ENCODE data around the gene TNKS1BP1.

DNA sequence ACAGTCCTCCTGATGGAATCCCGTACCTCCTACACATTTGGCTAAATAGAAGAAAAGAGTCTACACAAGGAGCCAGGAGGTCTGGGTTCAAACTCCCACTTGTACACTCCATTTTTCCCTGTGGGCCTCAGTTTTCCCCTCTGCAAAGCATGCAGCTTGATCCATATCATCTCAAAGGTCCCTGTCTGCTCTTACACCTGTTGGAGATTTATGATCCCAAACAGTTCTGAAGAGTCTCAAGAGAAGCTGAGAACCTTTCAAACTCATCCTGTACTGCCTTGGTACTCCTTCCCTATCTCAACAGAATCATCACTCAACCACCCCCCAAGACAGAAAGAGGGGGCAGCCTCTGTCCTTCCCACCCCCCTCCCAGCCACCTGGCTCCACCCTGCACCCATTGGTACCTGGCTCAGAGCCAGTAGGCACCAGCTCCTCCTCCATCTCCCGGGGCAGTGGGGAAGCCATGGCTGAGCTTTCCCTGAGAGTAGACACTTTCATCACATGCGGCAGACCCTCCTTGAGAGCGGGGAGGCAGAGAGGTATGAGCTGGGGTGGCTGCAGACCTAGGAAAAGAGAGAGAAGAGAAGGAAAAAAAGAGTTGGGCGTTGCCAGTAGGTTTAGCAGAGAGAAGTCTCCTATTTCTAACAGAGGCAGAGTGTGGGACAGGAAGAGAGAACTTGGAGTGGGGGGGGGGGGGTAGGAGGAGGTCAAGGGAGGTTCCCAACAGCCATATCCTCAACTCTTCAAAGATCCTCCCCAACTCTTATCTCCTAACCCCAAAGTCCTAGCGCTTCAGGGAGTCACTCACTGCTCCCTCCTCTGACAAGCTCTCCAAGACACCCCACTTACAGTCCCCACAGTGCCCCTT is 3.1 kb downstream of the TNKS1BP1 start:
- no peak for TF ChIP-seq POLR2A (IDR thresholded peaks at IDR 0.05)
- TF ChIP-seq, protein P1, sequence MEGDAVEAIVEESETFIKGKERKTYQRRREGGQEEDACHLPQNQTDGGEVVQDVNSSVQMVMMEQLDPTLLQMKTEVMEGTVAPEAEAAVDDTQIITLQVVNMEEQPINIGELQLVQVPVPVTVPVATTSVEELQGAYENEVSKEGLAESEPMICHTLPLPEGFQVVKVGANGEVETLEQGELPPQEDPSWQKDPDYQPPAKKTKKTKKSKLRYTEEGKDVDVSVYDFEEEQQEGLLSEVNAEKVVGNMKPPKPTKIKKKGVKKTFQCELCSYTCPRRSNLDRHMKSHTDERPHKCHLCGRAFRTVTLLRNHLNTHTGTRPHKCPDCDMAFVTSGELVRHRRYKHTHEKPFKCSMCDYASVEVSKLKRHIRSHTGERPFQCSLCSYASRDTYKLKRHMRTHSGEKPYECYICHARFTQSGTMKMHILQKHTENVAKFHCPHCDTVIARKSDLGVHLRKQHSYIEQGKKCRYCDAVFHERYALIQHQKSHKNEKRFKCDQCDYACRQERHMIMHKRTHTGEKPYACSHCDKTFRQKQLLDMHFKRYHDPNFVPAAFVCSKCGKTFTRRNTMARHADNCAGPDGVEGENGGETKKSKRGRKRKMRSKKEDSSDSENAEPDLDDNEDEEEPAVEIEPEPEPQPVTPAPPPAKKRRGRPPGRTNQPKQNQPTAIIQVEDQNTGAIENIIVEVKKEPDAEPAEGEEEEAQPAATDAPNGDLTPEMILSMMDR (IDR thresholded peaks at IDR 0.05 in 4 of 5, conservative IDR thresholded peaks at IDR 0.05 in 1 of 5) = no peak

Measured in gastrocnemius medialis (tissue), 4 donors.